Measurements from ENCODE around the gene RNU7-1. TPM values are rescaled to one million over a fixed set of nuclear protein-coding genes. Genes with fewer than 3 reads are reported as not detected.

The RNU7-1 gene
- total and polyA plus RNA-seq, 12 donors, result not detected

DNA sequence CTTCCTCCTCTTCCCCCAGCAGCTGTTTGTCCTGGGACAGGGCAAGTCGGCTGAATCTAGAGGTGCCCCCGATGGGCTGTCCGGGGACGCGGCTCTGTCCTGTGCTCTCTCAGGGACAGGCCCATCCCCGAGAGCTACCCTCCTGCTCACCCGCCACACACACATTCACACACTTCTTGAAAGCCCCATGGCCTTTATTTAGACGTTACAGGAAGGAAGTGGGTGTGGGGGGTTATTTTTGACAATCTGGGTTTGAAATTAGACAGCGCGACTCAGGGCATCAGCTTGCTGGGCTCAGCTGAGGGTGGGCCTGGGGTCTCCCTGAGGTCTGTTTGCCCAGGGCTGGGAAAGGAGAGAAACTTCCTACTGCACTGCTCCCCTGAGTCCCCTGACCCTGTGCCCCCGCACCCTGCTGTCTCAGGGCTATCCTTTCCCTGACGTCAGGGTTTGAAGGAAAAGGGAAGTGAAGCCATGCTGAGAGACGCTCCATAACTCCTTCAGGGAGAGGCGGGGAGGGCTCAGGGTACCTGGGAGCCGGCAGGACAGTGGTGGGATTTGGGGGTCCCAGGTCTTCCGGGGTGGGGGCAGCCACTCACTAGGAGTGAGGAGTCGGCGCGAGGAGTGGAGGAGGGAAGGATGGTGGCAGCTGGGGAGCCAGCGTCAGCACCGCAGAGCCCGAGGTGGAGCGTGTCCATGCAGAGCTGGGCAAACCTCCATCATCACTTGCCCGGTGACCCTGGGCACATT is 15.6 kb downstream of the RNU7-1 start:
- Histone ChIP-seq H3K9me3 (replicated peaks in 1 of 3) (no peaks in the 10 kb centered on the region), H3K4me3 (no peak overlapping the region), H3K4me1 (replicated peaks in 1 of 2) (peaks cover 20 to 56% of the 10 kb centered on the region in 2 donors), H3K27ac (peak overlapping the region in 4 of 5 donors; percentile 26 to 94 (median 52)), H3K36me3 (replicated peaks in 1 of 2) (no peaks in the 10 kb centered on the region), H3K27me3 (no peaks in the 10 kb centered on the region)
- TF ChIP-seq, protein P1, sequence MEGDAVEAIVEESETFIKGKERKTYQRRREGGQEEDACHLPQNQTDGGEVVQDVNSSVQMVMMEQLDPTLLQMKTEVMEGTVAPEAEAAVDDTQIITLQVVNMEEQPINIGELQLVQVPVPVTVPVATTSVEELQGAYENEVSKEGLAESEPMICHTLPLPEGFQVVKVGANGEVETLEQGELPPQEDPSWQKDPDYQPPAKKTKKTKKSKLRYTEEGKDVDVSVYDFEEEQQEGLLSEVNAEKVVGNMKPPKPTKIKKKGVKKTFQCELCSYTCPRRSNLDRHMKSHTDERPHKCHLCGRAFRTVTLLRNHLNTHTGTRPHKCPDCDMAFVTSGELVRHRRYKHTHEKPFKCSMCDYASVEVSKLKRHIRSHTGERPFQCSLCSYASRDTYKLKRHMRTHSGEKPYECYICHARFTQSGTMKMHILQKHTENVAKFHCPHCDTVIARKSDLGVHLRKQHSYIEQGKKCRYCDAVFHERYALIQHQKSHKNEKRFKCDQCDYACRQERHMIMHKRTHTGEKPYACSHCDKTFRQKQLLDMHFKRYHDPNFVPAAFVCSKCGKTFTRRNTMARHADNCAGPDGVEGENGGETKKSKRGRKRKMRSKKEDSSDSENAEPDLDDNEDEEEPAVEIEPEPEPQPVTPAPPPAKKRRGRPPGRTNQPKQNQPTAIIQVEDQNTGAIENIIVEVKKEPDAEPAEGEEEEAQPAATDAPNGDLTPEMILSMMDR (IDR thresholded peaks at IDR 0.05), result no peak
- TF ChIP-seq POLR2A (IDR thresholded peaks at IDR 0.05), result peak in 1 of 2 donors; percentile 21
- intact Hi-C loops (cut with DNase I), result loop anchor here (10.0 kb wide), 2 partner anchors 84 to 156 kb away; partner anchors contain the start of gene SPSB2 (in 1 of the 2)
- 62 to 71% (median 66%) methylated on average over 22 to 24 of the region's 24 CpGs for WGBS, 4 donors
- DNase-seq, result peak in 6 of 7 donors; percentile 37 to 60 (median 39)

DNA sequence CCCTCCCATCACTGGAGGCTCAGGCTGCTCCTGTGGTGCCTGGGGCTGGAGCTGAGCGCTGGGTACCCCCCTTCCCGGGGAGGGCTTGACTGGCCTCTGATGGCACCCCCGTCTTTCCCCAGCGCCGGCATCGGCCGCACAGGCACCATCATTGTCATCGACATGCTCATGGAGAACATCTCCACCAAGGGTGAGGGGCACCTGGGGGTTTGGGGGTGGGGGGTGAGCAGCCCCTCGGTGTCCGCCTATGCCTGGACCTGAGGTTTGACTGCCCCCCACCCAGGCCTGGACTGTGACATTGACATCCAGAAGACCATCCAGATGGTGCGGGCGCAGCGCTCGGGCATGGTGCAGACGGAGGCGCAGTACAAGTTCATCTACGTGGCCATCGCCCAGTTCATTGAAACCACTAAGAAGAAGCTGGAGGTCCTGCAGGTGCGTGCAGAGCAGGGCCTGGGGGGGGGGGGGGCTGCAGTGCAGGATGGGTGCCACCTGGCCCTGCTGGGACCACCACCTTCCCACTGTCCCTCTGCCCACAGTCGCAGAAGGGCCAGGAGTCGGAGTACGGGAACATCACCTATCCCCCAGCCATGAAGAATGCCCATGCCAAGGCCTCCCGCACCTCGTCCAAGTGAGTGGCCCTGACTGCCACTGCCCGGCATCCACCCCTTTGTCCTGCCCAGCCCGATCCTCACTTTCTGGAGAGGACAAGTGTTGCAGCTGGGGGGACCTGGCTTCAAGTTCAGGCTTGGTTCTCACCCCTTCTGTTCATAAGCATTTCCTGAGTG is 16.4 kb downstream of the RNU7-1 start:
- H3K9me3 ChIP-seq (replicated peaks in 1 of 3), result no peaks in the 10 kb centered on the region
- peak overlapping the region; percentile 35 to 94 (median 77) for H3K27ac ChIP-seq
- H3K36me3 ChIP-seq (replicated peaks in 1 of 2), result no peaks in the 10 kb centered on the region
- TF ChIP-seq, protein P1 (IDR thresholded peaks at IDR 0.05), result no peak
- TF ChIP-seq POLR2A (IDR thresholded peaks at IDR 0.05), result no peak
- no peak overlapping the region for H3K4me3 ChIP-seq
- DNase-seq, result peak in 2 of 7 donors; percentile 9 to 27
- H3K27me3 ChIP-seq, result no peaks in the 10 kb centered on the region
- H3K4me1 ChIP-seq (replicated peaks in 1 of 2), result peaks cover 17 to 52% of the 10 kb centered on the region in 2 donors
- WGBS, 4 donors, result 68 to 86% (median 84%) methylated on average over 12 to 26 of the region's 26 CpGs
- intact Hi-C loops (cut with DNase I), result loop anchor here (10.0 kb wide), 2 partner anchors 85 to 155 kb away; partner anchors contain the start of gene SPSB2 (in 1 of the 2)

DNA sequence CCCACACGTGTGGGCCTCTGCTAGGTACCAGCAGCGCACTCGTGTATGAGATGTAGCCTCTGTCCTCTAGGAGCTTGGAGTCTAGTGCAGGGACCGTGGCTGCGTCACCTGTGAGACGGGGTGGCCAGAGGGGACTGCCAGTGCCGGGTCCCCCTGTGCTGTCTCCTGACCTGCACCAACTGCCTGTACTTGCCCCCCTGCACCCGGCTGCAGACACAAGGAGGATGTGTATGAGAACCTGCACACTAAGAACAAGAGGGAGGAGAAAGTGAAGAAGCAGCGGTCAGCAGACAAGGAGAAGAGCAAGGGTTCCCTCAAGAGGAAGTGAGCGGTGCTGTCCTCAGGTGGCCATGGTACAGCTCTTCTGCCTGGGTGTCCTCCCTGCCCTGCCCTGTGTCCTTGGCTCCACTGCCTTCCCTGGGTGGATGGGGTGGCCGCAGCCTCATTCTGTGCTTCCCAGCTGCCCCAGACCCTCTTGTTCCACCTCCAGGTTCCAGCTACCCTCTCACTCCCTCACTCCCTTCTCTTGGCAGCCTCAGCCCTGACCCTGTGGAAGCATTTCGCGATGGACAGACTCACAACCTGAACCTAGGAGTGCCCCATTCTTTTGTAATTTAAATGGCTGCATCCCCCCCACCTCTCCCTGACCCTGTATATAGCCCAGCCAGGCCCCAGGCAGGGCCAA is 17.1 kb downstream of the RNU7-1 start:
- TF ChIP-seq, protein P1 (IDR thresholded peaks at IDR 0.05), result peak in 4 of 6 experiments; percentile 23 to 50 (median 39)
- no peak for TF ChIP-seq POLR2A (IDR thresholded peaks at IDR 0.05)
- 56 to 70% (median 63%) methylated on average over 9 to 13 of the region's 13 CpGs for WGBS, 4 donors
- Histone ChIP-seq H3K9me3 (replicated peaks in 1 of 3) (no peaks in the 10 kb centered on the region), H3K4me1 (replicated peaks in 1 of 2) (peaks cover 24 to 49% of the 10 kb centered on the region in 2 donors), H3K36me3 (replicated peaks in 1 of 2) (peaks cover 0 to 5% of the 10 kb centered on the region in 2 donors), H3K27ac (peak overlapping the region; percentile 35 to 94 (median 77)), H3K4me3 (no peak overlapping the region), H3K27me3 (no peaks in the 10 kb centered on the region)
- intact Hi-C loops (cut with DNase I), result loop anchor here in 1 of 2 donors (10.0 kb wide), 1 partner anchor 154 kb away; no protein-coding TSS in a partner anchor
- peak; percentile 36 to 73 (median 67) for DNase-seq
